Psoas muscle (tissue), 8 donors: Measurements from ENCODE around the gene ETV1. TPM values are rescaled to one million over a fixed set of nuclear protein-coding genes. Genes with fewer than 3 reads are reported as not detected.

Experiments
- ATAC-seq, 4 donors: fragments of 200-7000 bp; cut with Tn5 transposase; one replicate each; pipeline ENCODE4 v1.9.1; 2020; ENCODE audit warnings: moderate library complexity in 3 of 4, mild to moderate bottlenecking in 2 of 4
- DNase-seq, 2 donors: peaks; one replicate each; pipeline ENCODE4 v3.0.0-alpha.2; 2020
- H3K27ac ChIP-seq: fragments of 200-600 bp; one replicate; pipeline ENCODE4 v1.8.0; 2022
- H3K27me3 ChIP-seq, 3 donors: fragments of 200-600 bp in 1 of 3; one replicate each; pipeline versions ENCODE4 v1.6.1 to v1.8.0; 2013 to 2022; ENCODE audit warnings: low read length in 2 of 3, mild to moderate bottlenecking in 2 of 3, moderate library complexity in 1 of 3; ENCODE audit not compliant: insufficient read depth in 3 of 3
- H3K36me3 ChIP-seq, 2 donors: fragments of 200-600 bp in 1 of 2; one replicate each; pipeline versions ENCODE4 v1.6.1 to v1.8.0; 2013 to 2022; ENCODE audit warnings: low read depth in 1 of 2, mild to moderate bottlenecking in 1 of 2, moderate library complexity in 1 of 2; ENCODE audit not compliant: insufficient read depth in 1 of 2
- H3K4me1 ChIP-seq: fragments of 200-600 bp; one replicate; pipeline ENCODE4 v1.8.0; 2022
- H3K4me3 ChIP-seq: fragments of 200-600 bp; one replicate; pipeline ENCODE4 v1.8.0; 2022; ENCODE audit warnings: mild to moderate bottlenecking
- H3K9me3 ChIP-seq: fragments of 200-600 bp; one replicate; pipeline ENCODE4 v1.8.0; 2022
- WGBS, 3 donors: extraction: QIAGEN DNeasy Blood & Tissue Kit; methylation state at CpG; one replicate each; pipeline versions ENCODE4 v1.1.6 to v1.1.7; 2013; 5-methylcytosine and 5-hydroxymethylcytosine counted together
- intact Hi-C, 2 donors: fragments of 100-400 bp; cut with DNase I; formaldehyde crosslinking; loops; one replicate each; pipeline versions ENCODE4 v1.11.0 to v1.14.2; 2022
- polyA plus RNA-seq, 3 donors: library from polyadenylated mRNA; stranded (reverse); fragments of 200-250 nt; gene quantifications; one replicate each; pipeline ENCODE4 v1.2.3, GENCODE V29; 2013
- total RNA-seq, 4 donors: library from RNA; stranded (reverse); fragmentation: NEBNext Ultra II Directional in 2 of 4; extraction: Animal tissue kit (Norgen Biotek cat#: 25700) in 2 of 4; gene quantifications; one replicate each; pipeline versions ENCODE4 v1.2.1 to v1.2.4, GENCODE V29; 2021 to 2023
- TF ChIP-seq, protein P1 (sequence below): fragments of 200-600 bp; IDR thresholded peaks from one replicate; pipeline ENCODE4 v1.8.0; 2022; ENCODE audit warnings: antibody characterized with exemption
- donor health status: healthy with polysubstance abuse.
- donor health status: DM: no; HTN: no; CAD: no; lungs with moderate emphysema.
- donor health status: Bipolar disorder and iron deficiency.
- donor health status: healthy.
- donor health status: DM: yes; HTN: yes; CAD: no.
- donor health status: DM: no; HTN: no; CAD: no.
- donor health status: DM: no; HTN: no; CAD: no.
- donor health status: DM: yes; HTN: yes; CAD: no.

ETV1 gene
- total and polyA plus RNA-seq, 7 donors: 0.20 to 3.8 (median 0.95) TPM

GRCh38 chr7:13845601-13846000 is 143.9 kb downstream of the ETV1 start:
- intact Hi-C loops: no loop called here
- DNase-seq (no peak), ATAC-seq (no peak)
- 83 to 88% (median 85%) methylated on average over 3 of the region's 3 CpGs for WGBS, 3 donors
- H3K9me3 ChIP-seq: no peaks in the 10 kb centered on the region
- H3K27ac ChIP-seq: no peak overlapping the region
- TF ChIP-seq, protein P1, sequence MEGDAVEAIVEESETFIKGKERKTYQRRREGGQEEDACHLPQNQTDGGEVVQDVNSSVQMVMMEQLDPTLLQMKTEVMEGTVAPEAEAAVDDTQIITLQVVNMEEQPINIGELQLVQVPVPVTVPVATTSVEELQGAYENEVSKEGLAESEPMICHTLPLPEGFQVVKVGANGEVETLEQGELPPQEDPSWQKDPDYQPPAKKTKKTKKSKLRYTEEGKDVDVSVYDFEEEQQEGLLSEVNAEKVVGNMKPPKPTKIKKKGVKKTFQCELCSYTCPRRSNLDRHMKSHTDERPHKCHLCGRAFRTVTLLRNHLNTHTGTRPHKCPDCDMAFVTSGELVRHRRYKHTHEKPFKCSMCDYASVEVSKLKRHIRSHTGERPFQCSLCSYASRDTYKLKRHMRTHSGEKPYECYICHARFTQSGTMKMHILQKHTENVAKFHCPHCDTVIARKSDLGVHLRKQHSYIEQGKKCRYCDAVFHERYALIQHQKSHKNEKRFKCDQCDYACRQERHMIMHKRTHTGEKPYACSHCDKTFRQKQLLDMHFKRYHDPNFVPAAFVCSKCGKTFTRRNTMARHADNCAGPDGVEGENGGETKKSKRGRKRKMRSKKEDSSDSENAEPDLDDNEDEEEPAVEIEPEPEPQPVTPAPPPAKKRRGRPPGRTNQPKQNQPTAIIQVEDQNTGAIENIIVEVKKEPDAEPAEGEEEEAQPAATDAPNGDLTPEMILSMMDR: no peak
- no peaks in the 10 kb centered on the region for H3K27me3 ChIP-seq
- no peaks in the 10 kb centered on the region for H3K4me1 ChIP-seq
- no peak overlapping the region for H3K4me3 ChIP-seq
- H3K36me3 ChIP-seq: no peaks in the 10 kb centered on the region

DNA sequence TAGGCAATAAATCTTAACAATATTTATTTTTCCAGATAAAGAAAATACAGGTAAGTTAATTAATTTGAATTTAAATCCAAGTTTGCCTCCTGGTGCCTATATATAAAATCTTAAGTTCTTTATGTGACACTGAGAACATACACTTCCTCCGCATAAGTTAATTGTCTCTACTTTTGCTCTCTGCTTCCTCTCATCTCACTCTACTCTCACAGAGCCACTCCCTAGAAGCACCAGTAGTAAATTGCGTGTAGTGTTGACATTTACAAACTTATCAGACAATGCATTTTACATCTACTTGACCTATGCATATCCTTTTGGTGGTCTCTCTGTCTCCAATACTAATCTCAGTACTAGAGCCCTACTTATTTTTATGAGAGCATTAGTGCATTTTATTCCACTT is 144.5 kb downstream of the ETV1 start:
- Histone ChIP-seq H3K4me3 (no peak overlapping the region), H3K9me3 (no peaks in the 10 kb centered on the region), H3K27ac (no peak overlapping the region), H3K27me3 (no peaks in the 10 kb centered on the region), H3K36me3 (no peaks in the 10 kb centered on the region), H3K4me1 (no peaks in the 10 kb centered on the region)
- TF ChIP-seq, protein P1: no peak
- DNase-seq (no peak), ATAC-seq (no peak)
- intact Hi-C loops: no loop called here
- WGBS, 3 donors: 88 to 96% (median 94%) methylated on average over 2 of the region's 2 CpGs

GRCh38 chr7:13841284-13841683 is 148.2 kb downstream of the ETV1 start:
- ATAC-seq: no peak
- 85 to 98% (median 87%) methylated on average over 2 of the region's 2 CpGs for WGBS, 3 donors
- Histone ChIP-seq H3K27me3 (no peaks in the 10 kb centered on the region), H3K4me3 (no peak overlapping the region), H3K4me1 (no peaks in the 10 kb centered on the region), H3K9me3 (no peaks in the 10 kb centered on the region), H3K27ac (no peak overlapping the region), H3K36me3 (no peaks in the 10 kb centered on the region)
- DNase-seq: no peak
- intact Hi-C loops: no loop called here
- TF ChIP-seq, protein P1: no peak
